ENCODE data around the gene TRIM65. TPM values are rescaled to one million over a fixed set of nuclear protein-coding genes. Genes with fewer than 3 reads are reported as not detected.

TRIM65 gene
- total and polyA plus RNA-seq, 10 of the 15 experiments (the other 5 are each of a cell fraction or from before 2014, with no cell fraction given), result 1.4 to 26.0 (median 10.8) TPM

- POLR2A ChIA-PET, result interaction anchor here (1.3 kb wide), 1 partner anchor 38 kb away, joined by 3 read pairs; no protein-coding TSS in a partner anchor
- Histone ChIP-seq H3K4me2 (ENCODE audit: control insufficient read depth, insufficient read depth) (no peak overlapping the region; the same call in 1 of the 2 replicates), H4K20me1 (ENCODE audit: control insufficient read depth, insufficient read depth) (no peaks in the 10 kb centered on the region), H3K36me3 (ENCODE audit: control insufficient read depth in 2 of 2, insufficient read depth in 2 of 2, low read length in 1 of 2) (peaks cover 2 to 4% of the 10 kb centered on the region in 2 experiments; a peak in 3 of 4 replicates), H3K79me2 (ENCODE audit: control insufficient read depth, insufficient read depth, low read length) (peaks cover 15% of the 10 kb centered on the region), H3K4me3 (no peak overlapping the region), H3K9me3 (replicated peaks; ENCODE audit: control insufficient read depth, insufficient read depth, low read length) (no peaks in the 10 kb centered on the region), H2AFZ (ENCODE audit: control insufficient read depth, low read depth, low read length) (no peak overlapping the region), H3K27me3 (replicated peaks in 1 of 2; ENCODE audit: control insufficient read depth in 2 of 2, insufficient read depth in 2 of 2, low read length in 1 of 2) (no peaks in the 10 kb centered on the region), H3K27ac (ENCODE audit: control insufficient read depth, insufficient read depth) (no peak overlapping the region), H3K9ac (ENCODE audit: control insufficient read depth, insufficient read depth, low read length) (no peak overlapping the region), H3K4me1 (ENCODE audit: control insufficient read depth, insufficient read depth, low read length) (peaks cover 6% of the 10 kb centered on the region)
- in situ Hi-C loops (cut with MboI) (no loop called here), intact Hi-C loops (cut with micrococcal nuclease; ENCODE audit: unreplicated experiment) (no loop called here)
- ATAC-seq, result no peak
- RAD21 ChIA-PET (ENCODE audit: unreplicated experiment), result interaction anchor here (1.2 to 4.5 kb wide), 2 partner anchors 38 to 85 kb away, joined by 3 to 32 read pairs; partner anchors contain the start of genes ACOX1, TEN1 and WBP2
- SMC1A ChIA-PET (ENCODE audit: uncharacterized antibody, unreplicated experiment), result interaction anchor here (0.7 kb wide), 1 partner anchor 114 kb away, joined by 3 read pairs; no protein-coding TSS in a partner anchor
- no TSS peak for BruUV-seq (replicated peaks)
- CTCF ChIA-PET, result interaction anchor here (4.8 kb wide), 1 partner anchor 16 kb away, joined by 43 read pairs; the partner anchor contains the start of gene TRIM47
- 68% methylated on average over 17 of the region's 18 CpGs for WGBS (ENCODE audit: insufficient coverage, insufficient replicate concordance, low lambda C conversion rate, missing lambda C conversion rate)
- DNase-seq (ENCODE audit: low read depth, low spot score), result no peak
- TF ChIP-seq NFYB (IDR thresholded peaks at IDR 0.05; ENCODE audit: insufficient read depth, low read depth, low read length) (no peak), JUND (IDR thresholded peaks at IDR 0.05; ENCODE audit: low read depth, low read length) (no peak), TARDBP (IDR thresholded peaks at IDR 0.05; ENCODE audit: borderline replicate concordance) (no peak), SIN3A (IDR thresholded peaks at IDR 0.05; ENCODE audit: low read depth, low read length) (no peak), CEBPB (IDR thresholded peaks at IDR 0.05; ENCODE audit: borderline replicate concordance in 1 of 2, low read depth in 2 of 2, low read length in 2 of 2) (no peak), CUX1 (IDR thresholded peaks at IDR 0.05; ENCODE audit: insufficient replicate concordance, low read depth, low read length) (no peak), ZNF207 (IDR thresholded peaks at IDR 0.05; ENCODE audit: borderline replicate concordance) (no peak), STAT3 (IDR thresholded peaks at IDR 0.05; ENCODE audit: low read depth, low read length) (no peak), ZSCAN29 (IDR thresholded peaks at IDR 0.05) (no peak), PAX8 (IDR thresholded peaks at IDR 0.05) (no peak)
- no peak for FAIRE-seq
Observed at GRCh38 chr17:75893305-75894048, 3.3 kb downstream of the TRIM65 start.

Data from GM12878 (cell line).